HG03469 (cell line): ENCODE measurements around the gene PRND.
"Not testable (repeated sequence)": the region's sequence is repeated elsewhere in the genome, so short reads cannot be mapped to it uniquely, and the experiment has no call there.

Source experiments
- ATAC-seq: cut with Tn5 transposase; IDR thresholded peaks from one replicate; pipeline ENCODE4 v1.9.1; 2021; ENCODE audit warnings: mild to moderate bottlenecking, moderate library complexity, moderate number of reproducible peaks; ENCODE audit not compliant: unreplicated experiment

PRND gene

GRCh38 chr20:4708036-4708435, 13.7 kb upstream of the PRND start:
- ATAC-seq, result no peak

- no peak for ATAC-seq
Measured at GRCh38 chr20:4708856-4709255, 12.9 kb upstream of the PRND start.

- ATAC-seq, result no peak
Measured at GRCh38 chr20:4709261-4710105, 12.2 kb upstream of the PRND start.

- ATAC-seq, result no peak
Measured at GRCh38 chr20:4710106-4710475, 11.6 kb upstream of the PRND start.

- ATAC-seq, result no peak
Measured at GRCh38 chr20:4711511-4711910, 10.2 kb upstream of the PRND start.

- ATAC-seq, result no peak
Measured at GRCh38 chr20:4713401-4713800, 8.3 kb upstream of the PRND start.

- ATAC-seq, result no peak
Measured at GRCh38 chr20:4714818-4715217, 6.9 kb upstream of the PRND start.

GRCh38 chr20:4717816-4718570, 3.7 kb upstream of the PRND start:
- ATAC-seq, result no peak

GRCh38 chr20:4719190-4719589, 2.5 kb upstream of the PRND start:
- no peak for ATAC-seq

GRCh38 chr20:4720041-4720976, 1.4 kb upstream of the PRND start:
- ATAC-seq, result peak; percentile 88

- no peak for ATAC-seq
Measured at GRCh38 chr20:4720977-4721349, 746 bp upstream of the PRND start.

GRCh38 chr20:4722571-4722970, 862 bp downstream of the PRND start:
- ATAC-seq, result no peak

- ATAC-seq, result no peak
Measured at GRCh38 chr20:4722993-4723392, 1.3 kb downstream of the PRND start.

- not testable (repeated sequence) for ATAC-seq
Measured at GRCh38 chr20:4723553-4723952, 1.8 kb downstream of the PRND start.

- no peak for ATAC-seq
Measured at GRCh38 chr20:4724459-4725262, 3.0 kb downstream of the PRND start.

GRCh38 chr20:4725263-4725550, 3.5 kb downstream of the PRND start:
- ATAC-seq, result no peak

- no peak for ATAC-seq
Measured at GRCh38 chr20:4726710-4727397, 5.1 kb downstream of the PRND start.

GRCh38 chr20:4728120-4728760, 6.5 kb downstream of the PRND start:
- no peak for ATAC-seq

GRCh38 chr20:4729265-4729664, 7.6 kb downstream of the PRND start:
- ATAC-seq, result no peak

GRCh38 chr20:4730780-4731179, 9.1 kb downstream of the PRND start:
- ATAC-seq, result no peak
